Islet precursor cell (in vitro differentiated cells): ENCODE results near the gene DDX49.
A peak's percentile ranks its signal among the peaks of the same experiment; 100 is the strongest.

ENCODE experiments used
- DNase-seq: peaks from one replicate; pipeline ENCODE4 v3.0.0-alpha.2; 2018

DDX49 gene

GRCh38 chr19:18919086-18919899 is at the start of gene DDX49, which contains the start of gene COPE:
Gene DDX49, plus strand, starts transcription at chr19:18919715. Its CDS starts 27 bp downstream, at chr19:18919742.
Gene COPE, minus strand, starts transcription at chr19:18919387. Its CDS starts 39 bp downstream, at chr19:18919348.
- peak; percentile 99 for DNase-seq

GRCh38 chr19:18869781-18870530 is 49.6 kb upstream of the DDX49 start:
- DNase-seq, result no peak

GRCh38 chr19:18870531-18871172 is 48.9 kb upstream of the DDX49 start:
- no peak for DNase-seq

GRCh38 chr19:18871543-18871942 is 48.0 kb upstream of the DDX49 start:
- DNase-seq, result no peak

- DNase-seq, result no peak
These were observed 43.8 kb upstream of the DDX49 start for GRCh38 chr19:18875726-18876125.

GRCh38 chr19:18876865-18877264 is 42.6 kb upstream of the DDX49 start:
- no peak for DNase-seq

GRCh38 chr19:18878058-18878797 is 41.3 kb upstream of the DDX49 start:
- no peak for DNase-seq

- DNase-seq, result no peak
These were observed 40.5 kb upstream of the DDX49 start for GRCh38 chr19:18878858-18879578.

GRCh38 chr19:18879579-18880373 is 39.7 kb upstream of the DDX49 start:
- DNase-seq, result peak; percentile 69

- DNase-seq, result no peak
These were observed 38.0 kb upstream of the DDX49 start for GRCh38 chr19:18881491-18881890.

- DNase-seq, result no peak
These were observed 35.8 kb upstream of the DDX49 start for GRCh38 chr19:18883526-18884304.

GRCh38 chr19:18886972-18887371 is 32.5 kb upstream of the DDX49 start:
- DNase-seq, result no peak

GRCh38 chr19:18889949-18890745 is 29.4 kb upstream of the DDX49 start:
- DNase-seq, result no peak

GRCh38 chr19:18893587-18894253 is 25.8 kb upstream of the DDX49 start:
- no peak for DNase-seq

GRCh38 chr19:18894254-18895037 is 25.1 kb upstream of the DDX49 start:
- DNase-seq, result no peak

- peak; percentile 92 for DNase-seq
These were observed 24.3 kb upstream of the DDX49 start for GRCh38 chr19:18895038-18895823.

- DNase-seq, result no peak
These were observed 23.6 kb upstream of the DDX49 start, which contains the start of gene CERS1 for GRCh38 chr19:18895824-18896341. Gene CERS1, minus strand, starts transcription at chr19:18896158. Its CDS starts 86 bp downstream, at chr19:18896072.
